GM12892 (cell line): ENCODE results near the gene USP11.

Source experiments
- POLR2A ChIP-seq: IDR thresholded peaks from 2 replicates; pipeline ENCODE4 v1.6.1; 2011; ENCODE audit warnings: low read depth, low read length, control low read depth
- POLR2AphosphoS5 ChIP-seq: IDR thresholded peaks from 2 replicates; pipeline ENCODE4 v1.6.1; 2011; ENCODE audit warnings: low read depth, low read length, control low read depth
- TAF1 ChIP-seq: IDR thresholded peaks from 2 replicates; pipeline ENCODE4 v1.6.1; 2011; ENCODE audit warnings: low read depth, mild to moderate bottlenecking, control low read depth, low read length, borderline replicate concordance

- TF ChIP-seq POLR2A (no peak), TAF1 (no peak), POLR2AphosphoS5 (no peak)
These were observed 53.1 kb downstream of the USP11 start for GRCh38 chrX:47285836-47286320.
